ENCODE data around the gene ERGIC3. TPM values are rescaled to one million over a fixed set of nuclear protein-coding genes. Genes with fewer than 3 reads are reported as not detected.

Gene ERGIC3
- total RNA-seq, 1 donor from 2014 or later: 460 TPM

DNA sequence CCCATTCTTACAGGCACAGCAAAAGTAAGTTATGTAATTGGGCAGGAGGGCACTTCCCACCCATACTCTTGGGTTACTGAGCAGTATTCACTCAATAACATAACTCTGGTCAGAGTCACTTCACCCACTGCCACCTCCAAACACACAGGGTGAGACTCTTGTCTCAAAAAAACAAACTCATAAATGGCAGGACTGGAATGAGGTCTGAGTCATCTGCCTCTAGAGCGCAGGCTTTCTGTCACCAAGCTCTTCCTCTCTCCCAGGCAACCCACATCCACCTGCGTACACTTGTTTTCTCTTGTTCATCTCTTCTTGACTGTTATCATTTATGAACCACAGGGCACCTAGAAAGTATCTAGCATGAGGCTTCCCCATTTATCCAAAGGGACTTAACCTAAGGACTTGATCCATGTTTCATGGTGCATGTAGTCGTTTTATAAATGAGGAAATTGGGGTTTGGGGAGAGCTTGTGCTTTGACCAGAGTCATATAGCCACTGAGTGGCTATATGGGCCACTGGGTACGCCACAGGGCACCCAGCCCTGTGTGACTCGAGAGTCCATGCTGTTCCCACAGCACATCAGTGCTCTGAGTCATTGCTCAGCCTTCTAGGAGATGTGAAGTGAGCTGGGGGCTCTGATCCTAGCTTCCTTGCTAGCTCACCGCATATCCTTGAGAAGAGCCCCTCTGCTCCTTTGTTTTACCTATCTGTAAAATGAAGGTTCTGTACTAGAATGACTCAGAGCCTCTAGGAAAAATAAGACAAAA lies 34.8 kb upstream of the ERGIC3 start:
- TF ChIP-seq, protein P1, sequence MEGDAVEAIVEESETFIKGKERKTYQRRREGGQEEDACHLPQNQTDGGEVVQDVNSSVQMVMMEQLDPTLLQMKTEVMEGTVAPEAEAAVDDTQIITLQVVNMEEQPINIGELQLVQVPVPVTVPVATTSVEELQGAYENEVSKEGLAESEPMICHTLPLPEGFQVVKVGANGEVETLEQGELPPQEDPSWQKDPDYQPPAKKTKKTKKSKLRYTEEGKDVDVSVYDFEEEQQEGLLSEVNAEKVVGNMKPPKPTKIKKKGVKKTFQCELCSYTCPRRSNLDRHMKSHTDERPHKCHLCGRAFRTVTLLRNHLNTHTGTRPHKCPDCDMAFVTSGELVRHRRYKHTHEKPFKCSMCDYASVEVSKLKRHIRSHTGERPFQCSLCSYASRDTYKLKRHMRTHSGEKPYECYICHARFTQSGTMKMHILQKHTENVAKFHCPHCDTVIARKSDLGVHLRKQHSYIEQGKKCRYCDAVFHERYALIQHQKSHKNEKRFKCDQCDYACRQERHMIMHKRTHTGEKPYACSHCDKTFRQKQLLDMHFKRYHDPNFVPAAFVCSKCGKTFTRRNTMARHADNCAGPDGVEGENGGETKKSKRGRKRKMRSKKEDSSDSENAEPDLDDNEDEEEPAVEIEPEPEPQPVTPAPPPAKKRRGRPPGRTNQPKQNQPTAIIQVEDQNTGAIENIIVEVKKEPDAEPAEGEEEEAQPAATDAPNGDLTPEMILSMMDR (IDR thresholded peaks at IDR 0.05; ENCODE audit: insufficient read depth, low read length, severe bottlenecking): no peak
- peaks cover 28% of the 10 kb centered on the region for H3K36me3 ChIP-seq (ENCODE audit: control insufficient read depth, insufficient read depth, low read length)
- FAIRE-seq: no peak
- H3K4me3 ChIP-seq (ENCODE audit: low read depth, low read length): no peak overlapping the region
- no peaks in the 10 kb centered on the region for H3K27me3 ChIP-seq (ENCODE audit: control insufficient read depth, insufficient read depth, low read length)
- peak; percentile 18 for DNase-seq (ENCODE audit: low read depth)

DNA sequence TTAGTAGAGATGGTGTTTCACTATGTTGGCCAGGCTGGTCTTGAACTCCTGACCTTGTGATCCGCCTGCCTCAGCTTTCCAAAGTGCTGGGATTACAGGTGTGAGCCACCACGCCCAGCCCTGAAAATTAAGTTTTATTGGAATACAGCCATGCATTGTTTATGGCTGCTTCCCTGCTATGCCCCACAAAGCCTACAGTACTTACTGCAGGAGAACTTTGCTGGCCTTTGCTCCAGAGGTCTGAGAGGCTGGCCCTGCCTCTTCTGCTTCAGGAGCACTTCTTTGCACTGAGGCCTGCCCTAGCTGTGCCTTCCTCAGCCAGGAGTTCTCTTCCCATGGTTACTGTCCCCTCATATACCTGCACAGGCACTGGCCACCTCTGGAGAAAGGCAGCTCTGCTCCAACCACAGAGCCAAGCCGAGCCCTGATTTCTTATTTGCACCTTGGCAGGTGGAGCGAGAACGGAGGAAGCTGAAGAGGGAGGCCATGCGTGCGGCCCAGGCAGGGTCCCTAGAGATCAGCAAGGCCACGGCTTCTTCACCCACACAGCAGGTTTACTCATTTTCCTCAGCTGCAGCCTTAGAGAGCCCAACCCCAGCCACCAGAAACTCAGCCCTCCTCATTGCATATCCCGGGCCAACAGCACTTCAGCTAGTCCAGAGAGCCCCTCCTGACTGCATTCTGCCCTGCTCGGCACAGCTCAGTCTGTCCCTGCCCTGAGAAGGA lies 33.2 kb upstream of the ERGIC3 start:
- H3K4me3 ChIP-seq (ENCODE audit: low read depth, low read length): no peak overlapping the region
- DNase-seq (ENCODE audit: low read depth) (no peak), FAIRE-seq (no peak)
- H3K27me3 ChIP-seq (ENCODE audit: control insufficient read depth, insufficient read depth, low read length): no peaks in the 10 kb centered on the region
- H3K36me3 ChIP-seq (ENCODE audit: control insufficient read depth, insufficient read depth, low read length): peaks cover 25% of the 10 kb centered on the region
- TF ChIP-seq, protein P1 (IDR thresholded peaks at IDR 0.05; ENCODE audit: insufficient read depth, low read length, severe bottlenecking): no peak

DNA sequence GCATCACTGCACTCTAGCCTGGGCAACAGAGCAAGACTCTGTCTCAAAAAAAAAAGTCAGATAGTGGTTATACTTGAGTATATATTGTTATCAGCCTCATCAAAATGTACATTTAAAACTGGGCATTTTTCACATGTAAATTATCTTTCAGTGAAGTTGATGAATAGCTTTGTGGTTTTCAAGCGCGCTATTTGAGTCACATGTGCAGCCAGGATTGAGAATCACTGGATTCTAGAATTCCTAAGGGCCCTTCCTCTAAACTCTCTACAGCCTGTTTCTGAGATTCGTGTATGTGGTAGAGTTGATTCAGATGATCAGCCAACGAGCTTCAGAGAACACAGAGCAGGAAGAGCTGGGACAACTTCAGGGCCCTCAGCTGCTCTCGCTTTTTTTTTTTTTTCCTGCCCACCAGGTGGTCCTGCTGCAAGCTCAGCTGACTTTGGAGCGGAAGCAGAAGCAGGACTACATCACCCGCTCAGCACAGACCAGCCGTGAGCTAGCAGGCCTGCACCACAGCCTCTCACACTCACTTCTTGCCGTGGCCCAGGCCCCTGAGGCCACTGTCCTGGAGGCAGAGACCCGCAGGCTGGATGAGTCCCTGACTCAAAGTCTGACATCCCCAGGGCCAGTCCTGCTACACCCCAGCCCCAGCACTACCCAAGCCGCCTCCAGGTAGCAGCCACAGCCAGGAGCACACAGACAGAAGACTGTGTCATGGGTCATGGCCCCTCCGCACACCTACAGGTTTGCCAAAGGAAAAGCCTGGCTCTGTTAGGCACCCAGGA lies 30.7 kb upstream of the ERGIC3 start:
- H3K36me3 ChIP-seq (ENCODE audit: control insufficient read depth, insufficient read depth, low read length): peaks cover 16% of the 10 kb centered on the region
- H3K4me3 ChIP-seq (ENCODE audit: low read depth, low read length): no peak overlapping the region
- FAIRE-seq (no peak), DNase-seq (ENCODE audit: low read depth) (no peak)
- TF ChIP-seq, protein P1 (IDR thresholded peaks at IDR 0.05; ENCODE audit: insufficient read depth, low read length, severe bottlenecking): no peak
- no peaks in the 10 kb centered on the region for H3K27me3 ChIP-seq (ENCODE audit: control insufficient read depth, insufficient read depth, low read length)

DNA sequence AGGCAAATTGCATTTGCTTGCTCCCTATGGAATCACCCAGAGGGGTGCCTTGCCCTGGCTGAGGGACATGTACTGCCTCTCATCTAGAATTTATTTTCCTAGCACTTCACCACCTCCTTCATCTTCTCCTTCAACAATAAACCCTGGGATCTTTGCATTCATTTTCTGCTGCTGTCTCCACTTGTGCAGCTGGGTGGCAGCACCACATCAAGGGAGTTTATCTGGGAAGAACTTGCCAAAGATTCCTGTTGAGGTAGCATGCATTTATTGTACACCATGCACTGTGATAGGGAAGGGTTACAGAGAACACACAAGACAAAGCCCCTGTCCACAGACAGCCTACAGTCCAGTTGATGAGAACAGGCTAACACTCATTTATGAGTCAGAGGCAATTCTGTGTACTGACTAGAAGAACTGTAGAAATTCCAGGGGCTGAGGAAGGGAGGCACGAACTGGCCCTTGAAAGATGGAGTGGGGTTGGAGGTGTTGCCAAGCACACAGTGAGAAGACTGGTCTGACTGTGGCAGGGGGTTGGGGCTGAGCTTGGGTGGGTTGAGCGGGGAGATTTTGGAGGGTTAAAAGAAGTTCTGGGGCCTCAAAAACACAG lies 30.0 kb upstream of the ERGIC3 start:
- DNase-seq (ENCODE audit: low read depth): peak; percentile 29
- no peak for FAIRE-seq
- TF ChIP-seq, protein P1 (IDR thresholded peaks at IDR 0.05; ENCODE audit: insufficient read depth, low read length, severe bottlenecking): peak; percentile 58
- H3K36me3 ChIP-seq (ENCODE audit: control insufficient read depth, insufficient read depth, low read length): peaks cover 16% of the 10 kb centered on the region
- no peak overlapping the region for H3K4me3 ChIP-seq (ENCODE audit: low read depth, low read length)
- H3K27me3 ChIP-seq (ENCODE audit: control insufficient read depth, insufficient read depth, low read length): no peaks in the 10 kb centered on the region

DNA sequence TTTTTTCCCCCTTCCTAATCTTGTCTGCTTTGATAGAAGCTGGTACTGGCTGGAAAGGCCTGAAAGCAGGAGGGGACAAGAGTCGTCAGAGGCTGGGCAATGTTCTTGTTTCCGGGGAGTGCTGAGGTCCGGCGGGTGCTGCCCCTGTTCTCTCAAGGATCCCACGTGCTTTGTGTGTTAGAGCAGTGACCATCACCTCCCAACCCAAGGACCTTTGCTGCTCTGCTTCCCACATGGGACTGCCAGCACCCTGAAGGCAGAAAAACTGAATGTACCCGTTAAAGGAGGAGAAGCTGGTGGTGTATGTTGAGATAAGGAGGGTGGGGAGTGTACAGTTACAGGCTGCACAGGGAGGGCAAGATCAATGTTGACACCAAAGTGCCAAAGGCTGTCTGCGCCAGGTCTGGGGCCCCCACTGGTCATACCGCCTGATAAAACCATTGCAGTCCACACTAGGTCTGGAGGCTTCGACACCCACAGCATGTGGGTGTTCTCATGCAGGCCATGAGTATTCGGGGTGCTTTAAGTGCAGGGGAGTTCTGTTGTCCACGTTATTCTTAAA lies 27.4 kb upstream of the ERGIC3 start:
- H3K27me3 ChIP-seq (ENCODE audit: control insufficient read depth, insufficient read depth, low read length): no peaks in the 10 kb centered on the region
- H3K4me3 ChIP-seq (ENCODE audit: low read depth, low read length): no peak overlapping the region
- FAIRE-seq (no peak), DNase-seq (ENCODE audit: low read depth) (no peak)
- peaks cover 7% of the 10 kb centered on the region for H3K36me3 ChIP-seq (ENCODE audit: control insufficient read depth, insufficient read depth, low read length)
- TF ChIP-seq, protein P1 (IDR thresholded peaks at IDR 0.05; ENCODE audit: insufficient read depth, low read length, severe bottlenecking): no peak
